Trophoblast cell (in vitro differentiated cells and primary cell): Measurements from ENCODE around the gene TAX1BP3.

ENCODE experiments used
- DNase-seq, 2 donors: peaks; one replicate each; pipeline ENCODE4 v3.0.0-alpha.2; 2016
- H2AFZ ChIP-seq: 2 replicates; pipeline ENCODE4 v1.6.1; 2013; ENCODE audit warnings: low read length, moderate library complexity, mild to moderate bottlenecking; ENCODE audit not compliant: insufficient read depth, poor library complexity
- H2AK5ac ChIP-seq: 2 replicates; pipeline ENCODE4 v1.6.1; 2013; ENCODE audit warnings: mild to moderate bottlenecking, low read length
- H2BK120ac ChIP-seq: 2 replicates; pipeline ENCODE4 v1.6.1; 2013; ENCODE audit warnings: low read length, mild to moderate bottlenecking, moderate library complexity; ENCODE audit not compliant: insufficient read depth, poor library complexity
- H2BK12ac ChIP-seq: 2 replicates; pipeline ENCODE4 v1.6.1; 2013; ENCODE audit warnings: mild to moderate bottlenecking, low read length, moderate library complexity
- H2BK5ac ChIP-seq: 2 replicates; pipeline ENCODE4 v1.6.1; 2013; ENCODE audit warnings: low read length, low read depth, moderate library complexity, mild to moderate bottlenecking; ENCODE audit not compliant: poor library complexity
- H3K14ac ChIP-seq: 2 replicates; pipeline ENCODE4 v1.6.1; 2013; ENCODE audit warnings: mild to moderate bottlenecking, low read length
- H3K18ac ChIP-seq: 2 replicates; pipeline ENCODE4 v1.6.1; 2013; ENCODE audit warnings: mild to moderate bottlenecking, low read length
- H3K23ac ChIP-seq: 2 replicates; pipeline ENCODE4 v1.6.1; 2013; ENCODE audit warnings: low read length
- H3K27ac ChIP-seq: 2 replicates; pipeline ENCODE4 v1.5.1; 2013; ENCODE audit warnings: low read depth, mild to moderate bottlenecking, inconsistent platforms, low read length, moderate library complexity
- H3K27me3 ChIP-seq: 2 replicates; pipeline ENCODE4 v1.6.1; 2013; ENCODE audit warnings: inconsistent platforms, mild to moderate bottlenecking, low read length, moderate library complexity; ENCODE audit not compliant: insufficient read depth
- H3K36me3 ChIP-seq, 2 experiments: 1 replicate in 1 of 2; 2 replicates in 1 of 2; pipeline ENCODE4 v1.6.1; 2013; ENCODE audit warnings: low read length in 2 of 2, mild to moderate bottlenecking in 2 of 2, moderate library complexity in 1 of 2; ENCODE audit not compliant: insufficient read depth in 2 of 2, control insufficient read depth in 1 of 2
- H3K4ac ChIP-seq: 2 replicates; pipeline ENCODE4 v1.6.1; 2013; ENCODE audit warnings: low read depth, mild to moderate bottlenecking, low read length, moderate library complexity
- H3K4me1 ChIP-seq, 2 experiments: 1 replicate in 1 of 2; 2 replicates in 1 of 2; pipeline ENCODE4 v1.6.1; 2013; ENCODE audit warnings: low read length in 2 of 2, mild to moderate bottlenecking in 2 of 2, moderate library complexity in 1 of 2; ENCODE audit not compliant: insufficient read depth in 2 of 2, control insufficient read depth in 1 of 2
- H3K4me2 ChIP-seq: 2 replicates; pipeline ENCODE4 v1.6.1; 2013; ENCODE audit warnings: inconsistent platforms, mild to moderate bottlenecking, low read length, moderate library complexity
- H3K4me3 ChIP-seq: 2 replicates; pipeline ENCODE4 v1.5.1; 2013; ENCODE audit warnings: mild to moderate bottlenecking, low read depth, low read length, inconsistent platforms
- H3K79me1 ChIP-seq: one replicate; pipeline ENCODE4 v1.6.1; 2013; ENCODE audit warnings: low read length
- H3K79me2 ChIP-seq: 2 replicates; pipeline ENCODE4 v1.6.1; 2013; ENCODE audit warnings: low read length, mild to moderate bottlenecking; ENCODE audit not compliant: control insufficient read depth, insufficient read depth, poor library complexity
- H3K9ac ChIP-seq: 2 replicates; pipeline ENCODE4 v1.6.1; 2013; ENCODE audit warnings: mild to moderate bottlenecking, low read length
- H3K9me3 ChIP-seq: 2 replicates; pipeline ENCODE4 v1.6.1; 2013; ENCODE audit warnings: low read depth, mild to moderate bottlenecking, control low read depth, inconsistent platforms, low read length; ENCODE audit not compliant: insufficient read depth
- H4K12ac ChIP-seq: 2 replicates; pipeline ENCODE4 v1.6.1; 2013; ENCODE audit warnings: low read depth, mild to moderate bottlenecking, low read length, moderate library complexity
- H4K8ac ChIP-seq: 2 replicates; pipeline ENCODE4 v1.6.1; 2013; ENCODE audit warnings: low read depth, mild to moderate bottlenecking, low read length, moderate library complexity
- H4K91ac ChIP-seq: one replicate; pipeline ENCODE4 v1.6.1; 2013; ENCODE audit warnings: low read depth, mild to moderate bottlenecking, low read length, moderate library complexity
- WGBS: extraction: QIAGEN DNeasy Blood & Tissue Kit; methylation state at CpG from one replicate; pipeline ENCODE4 v1.1.7; 2013; ENCODE audit warnings: missing lambda C conversion rate; ENCODE audit not compliant: insufficient read length, insufficient coverage; ENCODE audit errors: extremely low coverage; 5-methylcytosine and 5-hydroxymethylcytosine counted together

Gene TAX1BP3

GRCh38 chr17:3657874-3658783 is 10.2 kb downstream of the TAX1BP3 start:
- no peak overlapping the region for H3K9ac ChIP-seq
- no peak overlapping the region for H4K91ac ChIP-seq
- DNase-seq, result no peak
- no peaks in the 10 kb centered on the region for H3K79me1 ChIP-seq
- no peak overlapping the region for H2AFZ ChIP-seq
- H2BK5ac ChIP-seq, result no peak overlapping the region
- H3K4ac ChIP-seq, result no peak overlapping the region
- WGBS, result no CpG with 5 or more reads among the region's 42 CpGs
- no peak overlapping the region for H3K4me2 ChIP-seq
- H4K12ac ChIP-seq, result no peak overlapping the region
- H3K4me1 ChIP-seq, result peaks cover 0 to 7% of the 10 kb centered on the region in 2 experiments
- peaks cover 16 to 27% of the 10 kb centered on the region in 2 experiments for H3K36me3 ChIP-seq
- H2BK12ac ChIP-seq, result no peak overlapping the region
- no peak overlapping the region for H3K23ac ChIP-seq
- H3K18ac ChIP-seq, result no peak overlapping the region
- no peak overlapping the region for H4K8ac ChIP-seq
- H3K27ac ChIP-seq, result no peak overlapping the region
- no peaks in the 10 kb centered on the region for H3K79me2 ChIP-seq
- no peak overlapping the region for H2BK120ac ChIP-seq
- H3K9me3 ChIP-seq, result no peaks in the 10 kb centered on the region
- no peak overlapping the region for H3K4me3 ChIP-seq
- H3K14ac ChIP-seq, result no peak overlapping the region
- no peak overlapping the region for H2AK5ac ChIP-seq
- H3K27me3 ChIP-seq, result no peaks in the 10 kb centered on the region

DNA sequence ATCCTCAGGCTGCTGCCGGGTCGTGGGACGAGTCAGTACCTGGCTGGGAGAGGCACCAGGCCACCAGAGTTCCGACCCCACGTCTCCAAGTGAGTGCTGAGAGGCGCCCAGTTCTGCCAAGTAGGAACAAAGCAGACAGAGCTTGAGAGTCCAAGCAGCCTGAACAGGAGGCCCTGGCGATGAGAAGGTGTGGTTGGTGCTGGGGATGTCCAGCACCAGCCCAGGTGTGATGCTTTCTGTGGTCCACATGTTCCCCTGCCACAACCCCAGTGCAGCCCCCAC is 10.8 kb downstream of the TAX1BP3 start:
- H2BK12ac ChIP-seq, result no peak overlapping the region
- H2BK5ac ChIP-seq, result no peak overlapping the region
- no peak overlapping the region for H3K23ac ChIP-seq
- no peak overlapping the region for H4K8ac ChIP-seq
- no peak overlapping the region for H3K4me2 ChIP-seq
- no peak overlapping the region for H3K9ac ChIP-seq
- H3K4me1 ChIP-seq, result peaks cover 0 to 7% of the 10 kb centered on the region in 2 experiments
- no peak overlapping the region for H3K4me3 ChIP-seq
- H3K36me3 ChIP-seq, result peaks cover 13 to 24% of the 10 kb centered on the region in 2 experiments
- DNase-seq, result no peak
- no peaks in the 10 kb centered on the region for H3K27me3 ChIP-seq
- no peaks in the 10 kb centered on the region for H3K79me2 ChIP-seq
- H4K91ac ChIP-seq, result no peak overlapping the region
- no peak overlapping the region for H2AK5ac ChIP-seq
- no peaks in the 10 kb centered on the region for H3K79me1 ChIP-seq
- no peak overlapping the region for H2AFZ ChIP-seq
- H3K27ac ChIP-seq, result no peak overlapping the region
- H2BK120ac ChIP-seq, result no peak overlapping the region
- no peak overlapping the region for H3K4ac ChIP-seq
- H3K18ac ChIP-seq, result no peak overlapping the region
- no peaks in the 10 kb centered on the region for H3K9me3 ChIP-seq
- WGBS, result no CpG with 5 or more reads among the region's 7 CpGs
- H3K14ac ChIP-seq, result no peak overlapping the region
- H4K12ac ChIP-seq, result no peak overlapping the region

GRCh38 chr17:3656755-3657587 is 11.4 kb downstream of the TAX1BP3 start:
- H2AFZ ChIP-seq, result no peak overlapping the region
- no peak overlapping the region for H3K4ac ChIP-seq
- H3K18ac ChIP-seq, result no peak overlapping the region
- no peak overlapping the region for H3K4me3 ChIP-seq
- whole genome bisulfite sequencing, result no CpG with 5 or more reads among the region's 16 CpGs
- H2BK120ac ChIP-seq, result no peak overlapping the region
- no peak overlapping the region for H4K12ac ChIP-seq
- H3K79me1 ChIP-seq, result no peaks in the 10 kb centered on the region
- H3K4me1 ChIP-seq, result peaks cover 0 to 7% of the 10 kb centered on the region in 2 experiments
- no peak for DNase-seq
- no peak overlapping the region for H3K9ac ChIP-seq
- H3K27me3 ChIP-seq, result no peaks in the 10 kb centered on the region
- H3K9me3 ChIP-seq, result no peaks in the 10 kb centered on the region
- H3K79me2 ChIP-seq, result no peaks in the 10 kb centered on the region
- H3K23ac ChIP-seq, result no peak overlapping the region
- no peak overlapping the region for H2BK5ac ChIP-seq
- no peak overlapping the region for H3K14ac ChIP-seq
- H3K36me3 ChIP-seq, result peaks cover 9 to 20% of the 10 kb centered on the region in 2 experiments
- no peak overlapping the region for H2BK12ac ChIP-seq
- no peak overlapping the region for H2AK5ac ChIP-seq
- no peak overlapping the region for H4K91ac ChIP-seq
- H3K27ac ChIP-seq, result no peak overlapping the region
- H4K8ac ChIP-seq, result no peak overlapping the region
- no peak overlapping the region for H3K4me2 ChIP-seq

DNA sequence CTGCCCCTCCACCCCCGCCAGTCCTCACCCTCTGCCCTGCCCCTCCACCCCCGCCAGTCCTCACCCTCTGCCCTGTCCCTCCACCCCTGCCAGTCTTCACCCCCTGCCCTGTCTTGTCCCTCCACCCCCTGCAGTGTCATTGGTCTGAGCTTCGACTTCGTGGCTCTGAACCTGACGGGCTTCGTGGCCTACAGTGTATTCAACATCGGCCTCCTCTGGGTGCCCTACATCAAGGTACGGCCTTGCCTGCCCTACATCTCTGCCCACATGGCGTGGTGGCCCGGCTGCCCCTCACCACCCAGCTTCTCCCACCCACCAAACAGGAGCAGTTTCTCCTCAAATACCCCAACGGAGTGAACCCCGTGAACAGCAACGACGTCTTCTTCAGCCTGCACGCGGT is 12.0 kb downstream of the TAX1BP3 start:
- H2BK12ac ChIP-seq, result no peak overlapping the region
- no peaks in the 10 kb centered on the region for H3K79me2 ChIP-seq
- no peaks in the 10 kb centered on the region for H3K79me1 ChIP-seq
- no peak overlapping the region for H2BK120ac ChIP-seq
- H3K36me3 ChIP-seq, result peaks cover 11 to 15% of the 10 kb centered on the region in 2 experiments
- no peak overlapping the region for H2AFZ ChIP-seq
- H4K91ac ChIP-seq, result no peak overlapping the region
- no peak overlapping the region for H3K23ac ChIP-seq
- H3K18ac ChIP-seq, result no peak overlapping the region
- H3K4ac ChIP-seq, result no peak overlapping the region
- no peak overlapping the region for H3K14ac ChIP-seq
- no CpG with 5 or more reads among the region's 16 CpGs for WGBS
- DNase-seq, result no peak
- H3K27ac ChIP-seq, result no peak overlapping the region
- H3K27me3 ChIP-seq, result no peaks in the 10 kb centered on the region
- H2AK5ac ChIP-seq, result no peak overlapping the region
- H3K4me2 ChIP-seq, result no peak overlapping the region
- no peak overlapping the region for H3K4me3 ChIP-seq
- H3K4me1 ChIP-seq, result peaks cover 0 to 7% of the 10 kb centered on the region in 2 experiments
- no peak overlapping the region for H4K8ac ChIP-seq
- H2BK5ac ChIP-seq, result no peak overlapping the region
- H3K9me3 ChIP-seq, result no peaks in the 10 kb centered on the region
- no peak overlapping the region for H4K12ac ChIP-seq
- no peak overlapping the region for H3K9ac ChIP-seq
